Loucy (cell line): ENCODE results near the gene NUP85.

Experiments used
- H2AFZ ChIP-seq: fragments of 200-600 bp; sonication (generic); 2 replicates; pipeline ENCODE4 v1.6.0; 2016; ENCODE audit warnings: antibody characterized with exemption, mild to moderate bottlenecking, low read length, moderate library complexity
- H3F3A ChIP-seq: fragments of 200-600 bp; 2 replicates; pipeline ENCODE4 v1.6.0; 2016; ENCODE audit warnings: antibody characterized with exemption, low read depth, mild to moderate bottlenecking
- H3K27me3 ChIP-seq: fragments of 200-600 bp; sonication (generic); 2 replicates; pipeline ENCODE4 v1.6.1; 2014; ENCODE audit warnings: low read length, mild to moderate bottlenecking; ENCODE audit not compliant: insufficient read depth, poor library complexity, severe bottlenecking
- H3K36me3 ChIP-seq: fragments of 200-600 bp; sonication (generic); 2 replicates; pipeline ENCODE4 v1.6.1; 2016; ENCODE audit warnings: low read length; ENCODE audit not compliant: insufficient read depth
- H3K4me1 ChIP-seq: fragments of 200-600 bp; sonication (generic); 2 replicates; pipeline ENCODE4 v1.5.1; 2014; ENCODE audit warnings: low read length, mild to moderate bottlenecking; ENCODE audit not compliant: insufficient read depth, poor library complexity, severe bottlenecking
- H3K4me2 ChIP-seq: fragments of 200-600 bp; sonication (generic); 2 replicates; pipeline ENCODE4 v1.6.0; 2014; ENCODE audit warnings: antibody characterized with exemption, low read length, low read depth, mild to moderate bottlenecking; ENCODE audit not compliant: poor library complexity, severe bottlenecking
- H3K4me3 ChIP-seq: fragments of 200-600 bp; sonication (generic); 2 replicates; pipeline ENCODE4 v1.5.1; 2014; ENCODE audit warnings: low read length, mild to moderate bottlenecking, mixed read lengths; ENCODE audit not compliant: poor library complexity, severe bottlenecking
- H3K79me2 ChIP-seq: fragments of 200-600 bp; sonication (generic); 2 replicates; pipeline ENCODE4 v1.6.1; 2014; ENCODE audit warnings: low read length; ENCODE audit not compliant: insufficient read depth
- H3K9ac ChIP-seq: fragments of 200-600 bp; sonication (generic); 2 replicates; pipeline ENCODE4 v1.6.0; 2014; ENCODE audit warnings: mild to moderate bottlenecking, low read depth, low read length, moderate library complexity; ENCODE audit not compliant: poor library complexity, severe bottlenecking
- H3K9me2 ChIP-seq: fragments of 200-600 bp; sonication (generic); replicated peaks from 2 replicates; pipeline ENCODE4 v1.6.1; 2016; ENCODE audit warnings: low read depth, low read length, mixed read lengths
- H3K9me3 ChIP-seq: fragments of 200-600 bp; sonication (generic); 2 replicates; pipeline ENCODE4 v1.6.1; 2014; ENCODE audit warnings: mild to moderate bottlenecking, antibody characterized with exemption, low read length, low read depth; ENCODE audit not compliant: insufficient read depth
- H4K20me1 ChIP-seq: fragments of 200-600 bp; sonication (generic); 2 replicates; pipeline ENCODE4 v1.6.0; 2014; ENCODE audit warnings: antibody characterized with exemption, low read length, mild to moderate bottlenecking; ENCODE audit not compliant: insufficient read depth, poor library complexity, severe bottlenecking
- CTCF ChIP-seq: fragments of 200-600 bp; sonication (generic); conservative IDR thresholded peaks from 2 replicates; pipeline ENCODE4 v1.5.1; 2014; ENCODE audit warnings: mild to moderate bottlenecking, antibody characterized with exemption, low read length
- EZH2phosphoT487 ChIP-seq: fragments of 200-600 bp; IDR thresholded peaks from 2 replicates; pipeline ENCODE4 v1.6.1; 2018; ENCODE audit warnings: antibody characterized with exemption, mild to moderate bottlenecking, moderate library complexity, borderline replicate concordance

Gene NUP85

GRCh38 chr17:75173526-75173925 lies 32.0 kb upstream of the NUP85 start:
- no peak for TF ChIP-seq EZH2phosphoT487
- no peak for TF ChIP-seq CTCF
- peaks cover 99% of the 10 kb centered on the region for H3K79me2 ChIP-seq

GRCh38 chr17:75174996-75175395 lies 30.5 kb upstream of the NUP85 start:
- Histone ChIP-seq H3F3A (peaks cover 5% of the 10 kb centered on the region; the same call in 1 of the 2 replicates), H3K9me3 (no peaks in the 10 kb centered on the region), H4K20me1 (peaks cover 86% of the 10 kb centered on the region)

More at GRCh38 chr17:75173526-75173925, 32.0 kb upstream of the NUP85 start:
- Histone ChIP-seq H3K4me1 (peaks cover 12% of the 10 kb centered on the region), H2AFZ (no peak overlapping the region), H3K36me3 (peaks cover 68% of the 10 kb centered on the region), H3K4me3 (no peak overlapping the region), H3K9me3 (no peaks in the 10 kb centered on the region), H3F3A (peaks cover 5% of the 10 kb centered on the region; the same call in 1 of the 2 replicates), H4K20me1 (peaks cover 76% of the 10 kb centered on the region), H3K9me2 (no peaks in the 10 kb centered on the region), H3K4me2 (no peak overlapping the region), H3K9ac (no peak overlapping the region), H3K27me3 (no peaks in the 10 kb centered on the region)

GRCh38 chr17:75176625-75177024 lies 28.9 kb upstream of the NUP85 start:
- H3K79me2 ChIP-seq = peaks cover 99% of the 10 kb centered on the region
- peak overlapping the region; percentile 5 for H3K4me2 ChIP-seq
- no peak overlapping the region for H3K4me3 ChIP-seq
- H3K27me3 ChIP-seq = peaks cover under 1% of the 10 kb centered on the region
- H3K9ac ChIP-seq = no peak overlapping the region
- peaks cover 5% of the 10 kb centered on the region; the same call in 1 of the 2 replicates for H3F3A ChIP-seq
- no peaks in the 10 kb centered on the region for H3K9me3 ChIP-seq
- TF ChIP-seq CTCF = no peak
- no peak for TF ChIP-seq EZH2phosphoT487
- no peak overlapping the region for H2AFZ ChIP-seq
- no peaks in the 10 kb centered on the region for H3K9me2 ChIP-seq
- peaks cover 55% of the 10 kb centered on the region for H3K36me3 ChIP-seq
- peaks cover 24% of the 10 kb centered on the region for H3K4me1 ChIP-seq
- peaks cover 87% of the 10 kb centered on the region for H4K20me1 ChIP-seq

More at GRCh38 chr17:75174996-75175395, 30.5 kb upstream of the NUP85 start:
- Histone ChIP-seq H3K9me2 (no peaks in the 10 kb centered on the region), H3K4me2 (no peak overlapping the region), H3K4me1 (peaks cover 25% of the 10 kb centered on the region), H3K79me2 (peaks cover 99% of the 10 kb centered on the region), H3K9ac (no peak overlapping the region), H3K36me3 (peaks cover 66% of the 10 kb centered on the region), H3K4me3 (no peak overlapping the region), H2AFZ (no peak overlapping the region), H3K27me3 (no peaks in the 10 kb centered on the region)
- TF ChIP-seq CTCF = no peak
- no peak for TF ChIP-seq EZH2phosphoT487
